Uterus (tissue), 2 donors: Measurements from ENCODE around the gene BTG4.

Experiments used
- CTCF ChIP-seq, 4 experiments: fragments of 200-600 bp in 2 of 4; fragments of 450-650 bp in 2 of 4; sonication (generic) in 2 of 4; IDR thresholded peaks; one replicate each; pipeline ENCODE4 v1.5.1; 2016 to 2019; ENCODE audit warnings: antibody characterized with exemption in 4 of 4, mild to moderate bottlenecking in 2 of 4, moderate library complexity in 1 of 4
- POLR2A ChIP-seq, 2 donors: fragments of 450-650 bp; IDR thresholded peaks; one replicate each; pipeline ENCODE4 v1.6.1; 2016; ENCODE audit warnings: antibody characterized with exemption in 2 of 2, mild to moderate bottlenecking in 1 of 2, moderate library complexity in 1 of 2

- TF ChIP-seq POLR2A (IDR thresholded peaks at IDR 0.05), result no peak
- no peak for TF ChIP-seq CTCF (IDR thresholded peaks at IDR 0.05)
Observed at GRCh38 chr11:111515591-111515990, 3.4 kb upstream of the BTG4 start.
